Kidney epithelial cell (primary cell): ENCODE results near the gene COMMD9. TPM values are rescaled to one million over a fixed set of nuclear protein-coding genes. Genes with fewer than 3 reads are reported as not detected.

Experiments used
- DNase-seq: peaks from one replicate; pipeline ENCODE4 v3.0.0-alpha.2; 2010; ENCODE audit warnings: low read depth
- H3K27me3 ChIP-seq: 2 replicates; pipeline ENCODE4 v1.6.0; 2011; ENCODE audit warnings: low read length; ENCODE audit not compliant: control insufficient read depth, insufficient read depth
- H3K36me3 ChIP-seq: 2 replicates; pipeline ENCODE4 v1.5.1; 2011; ENCODE audit warnings: low read length; ENCODE audit not compliant: control insufficient read depth, insufficient read depth
- H3K4me3 ChIP-seq: 2 replicates; pipeline ENCODE4 v1.5.1; 2011; ENCODE audit warnings: low read depth, mild to moderate bottlenecking, control low read depth, low read length
- total RNA-seq: library from RNA; depleted of rRNA; stranded (reverse); fragments of >200 nt; gene quantifications from 2 replicates; pipeline ENCODE4 v1.2.3, GENCODE V29; 2015
- TF ChIP-seq, protein P1 (sequence below): IDR thresholded peaks from 2 replicates; pipeline ENCODE4 v1.5.1; 2011; ENCODE audit warnings: mild to moderate bottlenecking, moderate library complexity, low read length, control low read depth, inconsistent platforms; ENCODE audit not compliant: insufficient read depth, poor library complexity, severe bottlenecking

The COMMD9 gene
- total RNA-seq, 1 donor from 2014 or later, result 69.6 TPM

DNA sequence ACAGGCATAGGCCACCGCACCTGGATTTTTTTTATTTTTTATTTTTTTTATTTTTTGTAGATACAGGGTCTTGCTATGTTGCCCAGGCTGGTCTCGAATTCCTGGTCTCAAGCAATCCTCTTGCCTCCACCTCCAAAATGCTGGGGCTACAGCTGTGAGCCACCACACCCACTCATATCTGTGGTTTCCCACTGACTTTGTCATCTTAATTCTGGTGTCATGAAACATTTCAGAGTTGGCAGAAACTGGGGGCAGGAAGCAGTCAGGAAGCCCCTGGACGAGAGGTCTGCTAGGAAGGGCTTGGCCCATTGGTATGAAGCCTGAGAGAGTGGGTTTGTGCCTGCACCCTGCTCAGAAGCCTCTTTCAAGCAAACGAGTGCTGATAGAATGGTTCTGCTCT, 49.1 kb downstream of the COMMD9 start:
- Histone ChIP-seq H3K4me3 (no peak overlapping the region), H3K27me3 (no peaks in the 10 kb centered on the region), H3K36me3 (no peaks in the 10 kb centered on the region)
- no peak for DNase-seq
- TF ChIP-seq, protein P1, sequence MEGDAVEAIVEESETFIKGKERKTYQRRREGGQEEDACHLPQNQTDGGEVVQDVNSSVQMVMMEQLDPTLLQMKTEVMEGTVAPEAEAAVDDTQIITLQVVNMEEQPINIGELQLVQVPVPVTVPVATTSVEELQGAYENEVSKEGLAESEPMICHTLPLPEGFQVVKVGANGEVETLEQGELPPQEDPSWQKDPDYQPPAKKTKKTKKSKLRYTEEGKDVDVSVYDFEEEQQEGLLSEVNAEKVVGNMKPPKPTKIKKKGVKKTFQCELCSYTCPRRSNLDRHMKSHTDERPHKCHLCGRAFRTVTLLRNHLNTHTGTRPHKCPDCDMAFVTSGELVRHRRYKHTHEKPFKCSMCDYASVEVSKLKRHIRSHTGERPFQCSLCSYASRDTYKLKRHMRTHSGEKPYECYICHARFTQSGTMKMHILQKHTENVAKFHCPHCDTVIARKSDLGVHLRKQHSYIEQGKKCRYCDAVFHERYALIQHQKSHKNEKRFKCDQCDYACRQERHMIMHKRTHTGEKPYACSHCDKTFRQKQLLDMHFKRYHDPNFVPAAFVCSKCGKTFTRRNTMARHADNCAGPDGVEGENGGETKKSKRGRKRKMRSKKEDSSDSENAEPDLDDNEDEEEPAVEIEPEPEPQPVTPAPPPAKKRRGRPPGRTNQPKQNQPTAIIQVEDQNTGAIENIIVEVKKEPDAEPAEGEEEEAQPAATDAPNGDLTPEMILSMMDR, result no peak

DNA sequence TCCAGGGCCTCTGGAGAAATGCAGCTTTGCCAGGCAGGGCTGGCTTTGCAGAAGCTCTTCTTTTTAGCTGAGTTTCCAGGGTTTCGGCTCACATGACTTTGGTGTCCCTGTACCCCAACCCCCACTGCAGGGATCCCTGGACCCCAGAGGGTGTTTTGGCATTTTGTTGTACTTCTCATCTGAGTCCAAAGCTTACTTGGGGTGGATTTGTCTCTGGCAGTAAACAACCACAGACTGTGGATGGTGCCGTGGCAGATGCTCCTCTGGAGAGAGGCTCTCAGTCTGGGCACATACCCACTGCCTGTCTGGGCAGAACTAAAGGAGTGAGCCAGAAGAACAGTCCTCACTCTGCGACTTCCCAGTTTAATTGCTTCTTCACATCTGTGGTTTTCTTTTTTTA, 49.6 kb downstream of the COMMD9 start:
- TF ChIP-seq, protein P1, result no peak
- DNase-seq, result no peak
- H3K27me3 ChIP-seq, result no peaks in the 10 kb centered on the region
- no peak overlapping the region for H3K4me3 ChIP-seq
- no peaks in the 10 kb centered on the region for H3K36me3 ChIP-seq

DNA sequence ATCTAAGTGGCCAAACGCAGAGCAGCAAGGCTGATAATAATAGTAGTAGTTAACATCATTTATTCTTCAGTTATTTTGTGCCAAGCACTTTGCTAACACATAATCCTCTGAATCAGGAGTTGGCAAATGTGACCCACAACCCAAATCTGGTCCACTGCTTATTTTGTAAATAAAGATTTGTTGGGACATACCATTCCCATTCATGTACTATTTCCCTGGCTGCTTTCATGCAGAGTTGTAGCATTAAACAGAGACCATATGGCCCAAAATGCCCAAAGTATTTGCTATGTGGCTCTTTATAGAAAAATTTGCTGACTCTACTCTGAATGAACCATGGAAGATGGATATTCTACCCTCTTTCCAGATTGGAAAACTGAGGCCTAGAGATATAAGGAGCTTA, 50.3 kb downstream of the COMMD9 start:
- Histone ChIP-seq H3K27me3 (no peaks in the 10 kb centered on the region), H3K36me3 (no peaks in the 10 kb centered on the region), H3K4me3 (no peak overlapping the region)
- no peak for DNase-seq
- TF ChIP-seq, protein P1, result no peak

DNA sequence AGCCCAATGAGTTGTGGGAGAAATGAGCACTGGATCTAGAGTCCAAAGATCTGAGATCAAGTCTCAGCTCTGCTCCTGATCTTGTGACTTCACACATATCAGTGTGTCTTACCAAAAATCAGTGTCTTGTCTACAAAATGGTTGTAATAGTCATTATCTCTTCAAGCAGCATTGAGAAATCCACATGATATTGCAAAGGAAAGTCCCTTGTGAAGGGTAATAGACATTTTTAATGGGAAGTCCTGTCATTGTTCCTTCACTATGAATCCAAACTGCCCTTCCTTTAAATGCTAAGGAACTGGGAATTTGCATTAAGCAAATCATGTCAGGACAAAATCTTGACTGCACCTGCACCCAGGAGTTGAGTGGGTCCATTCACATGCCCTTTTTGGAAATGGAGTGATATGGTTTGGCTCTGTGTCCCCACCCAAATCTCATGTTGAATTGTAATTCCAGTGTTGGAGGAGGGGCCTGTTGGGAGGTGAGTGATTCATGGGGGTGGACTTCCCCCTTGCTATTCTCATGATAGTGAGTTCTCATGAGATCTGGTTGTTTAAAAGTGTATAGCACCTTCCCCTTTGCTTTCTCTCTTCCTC, 51.1 kb downstream of the COMMD9 start:
- no peaks in the 10 kb centered on the region for H3K36me3 ChIP-seq
- TF ChIP-seq, protein P1, result no peak
- H3K4me3 ChIP-seq, result no peak overlapping the region
- no peaks in the 10 kb centered on the region for H3K27me3 ChIP-seq
- DNase-seq, result no peak

DNA sequence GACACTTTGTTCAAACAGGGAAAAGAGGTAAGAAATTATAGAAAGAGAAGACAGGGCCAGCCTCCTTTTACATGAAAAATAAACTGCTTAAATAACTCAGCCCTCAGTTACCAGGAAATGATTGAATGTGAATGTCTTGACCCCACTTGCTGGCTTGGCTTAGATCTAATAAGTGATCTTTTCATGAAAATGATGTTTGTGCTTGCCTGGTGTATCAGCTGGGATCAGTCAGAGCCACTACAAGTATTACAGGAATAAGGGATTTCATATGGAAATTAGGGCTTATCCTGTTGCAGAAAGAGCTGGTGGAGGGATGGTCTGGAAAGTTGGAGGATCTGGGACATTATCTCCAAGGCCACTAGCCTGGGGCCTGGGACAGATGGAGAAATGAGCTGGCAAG, 51.8 kb downstream of the COMMD9 start:
- H3K27me3 ChIP-seq, result no peaks in the 10 kb centered on the region
- DNase-seq, result no peak
- H3K36me3 ChIP-seq, result no peaks in the 10 kb centered on the region
- H3K4me3 ChIP-seq, result no peak overlapping the region
- TF ChIP-seq, protein P1, result no peak

DNA sequence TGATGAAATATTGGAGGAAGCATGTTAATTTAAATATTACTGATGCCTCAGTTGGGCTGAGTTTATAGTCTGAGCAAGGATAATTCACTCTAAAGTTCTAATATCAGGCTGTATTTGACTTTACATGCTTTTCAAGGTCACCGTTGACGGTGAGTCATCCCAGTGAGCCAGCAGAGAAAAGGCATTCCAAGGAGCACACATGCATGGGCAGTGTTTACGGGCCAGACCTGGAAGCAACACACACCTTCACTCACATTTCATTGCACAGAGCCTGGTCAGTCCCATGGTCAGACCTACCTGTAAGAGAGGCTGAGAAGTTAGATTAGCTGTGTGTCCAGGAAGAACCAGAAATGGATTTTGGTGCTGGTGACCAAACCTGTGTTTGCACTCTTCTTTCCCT, 53.5 kb downstream of the COMMD9 start:
- DNase-seq, result no peak
- H3K27me3 ChIP-seq, result no peaks in the 10 kb centered on the region
- TF ChIP-seq, protein P1, result no peak
- H3K4me3 ChIP-seq, result no peak overlapping the region
- no peaks in the 10 kb centered on the region for H3K36me3 ChIP-seq
